Right lobe of liver (tissue), 4 donors: ENCODE data around the gene SHROOM1.

Experiments used
- CTCF ChIP-seq, 4 donors: fragments of 200-600 bp in 3 of 4; fragments of 450-650 bp in 1 of 4; IDR thresholded peaks; one replicate each; pipeline versions ENCODE4 v1.5.1 to v1.8.0; 2016 to 2022; ENCODE audit warnings: antibody characterized with exemption in 4 of 4, mild to moderate bottlenecking in 2 of 4
- POLR2A ChIP-seq: fragments of 450-650 bp; IDR thresholded peaks from one replicate; pipeline ENCODE4 v1.6.1; 2017; ENCODE audit warnings: antibody characterized with exemption, mild to moderate bottlenecking
- donor health status: DM: no; HTN: no; CAD: no.
- donor health status: DM: no; HTN: no; CAD: no.
- donor health status: DM: no; HTN: yes; CAD: no.

GRCh38 chr5:132829742-132830435, 558 bp downstream of the SHROOM1 start:
- TF ChIP-seq POLR2A (no peak), CTCF (IDR thresholded peaks at IDR 0.05) (peak; percentile 79 to 89 (median 87))
